Esophagus muscularis mucosa (tissue), 4 donors: ENCODE measurements around the gene ABR. TPM values are rescaled to one million over a fixed set of nuclear protein-coding genes. Genes with fewer than 3 reads are reported as not detected.
"Not testable (repeated sequence)": the region's sequence is repeated elsewhere in the genome, so short reads cannot be mapped to it uniquely, and the experiment has no call there.

Source experiments
- DNase-seq: peaks from one replicate; pipeline ENCODE4 v3.0.0-alpha.2; 2017; ENCODE audit errors: extremely low spot score
- H3K27ac ChIP-seq, 4 donors: fragments of 200-600 bp; sonication (generic); replicated peaks in 1 of 4; 1 replicate in 3 of 4; 2 replicates in 1 of 4; pipeline ENCODE4 v1.5.1; 2016 to 2019; ENCODE audit warnings: mild to moderate bottlenecking in 1 of 4
- H3K27me3 ChIP-seq, 4 donors: fragments of 200-600 bp; sonication (generic); one replicate each; pipeline versions ENCODE4 v1.5.1 to v1.6.0; 2016 to 2019
- H3K36me3 ChIP-seq, 4 donors: fragments of 200-600 bp; sonication (generic); one replicate each; pipeline ENCODE4 v1.5.1; 2016 to 2019
- H3K4me1 ChIP-seq, 4 donors: fragments of 200-600 bp; sonication (generic); one replicate each; pipeline ENCODE4 v1.5.1; 2016 to 2019
- H3K4me3 ChIP-seq, 4 donors: fragments of 200-600 bp; sonication (generic); 1 replicate in 2 of 4; 2 replicates in 2 of 4; pipeline ENCODE4 v1.5.1; 2016 to 2019; ENCODE audit warnings: mild to moderate bottlenecking in 4 of 4, moderate library complexity in 1 of 4
- H3K9me3 ChIP-seq, 4 donors: fragments of 200-600 bp; sonication (generic); 1 replicate in 3 of 4; 2 replicates in 1 of 4; pipeline ENCODE4 v1.5.1; 2016 to 2019
- CTCF ChIP-seq, 3 experiments: fragments of 200-600 bp in 2 of 3; fragments of 450-650 bp in 1 of 3; sonication (generic) in 2 of 3; IDR thresholded peaks; one replicate each; pipeline ENCODE4 v1.5.1; 2017 to 2019; ENCODE audit warnings: antibody characterized with exemption in 3 of 3, mild to moderate bottlenecking in 2 of 3, moderate library complexity in 1 of 3
- EP300 ChIP-seq: sonication (generic); formaldehyde crosslinking; IDR thresholded peaks from one replicate; pipeline ENCODE4 v1.6.1; 2017; ENCODE audit warnings: antibody characterized with exemption
- POLR2A ChIP-seq: fragments of 450-650 bp; IDR thresholded peaks from one replicate; pipeline ENCODE4 v1.6.1; 2017; ENCODE audit warnings: antibody characterized with exemption, moderate library complexity, mild to moderate bottlenecking, low read depth
- POLR2AphosphoS5 ChIP-seq, 2 donors: sonication (generic); formaldehyde crosslinking; IDR thresholded peaks; one replicate each; pipeline ENCODE4 v1.6.1; 2017; ENCODE audit warnings: antibody characterized with exemption in 2 of 2
- WGBS: methylation state at CpG from one replicate; pipeline ENCODE4 v1.1.5; 2018; 5-methylcytosine and 5-hydroxymethylcytosine counted together
- intact Hi-C: fragments of 100-400 bp; cut with DNase I; formaldehyde crosslinking; loops from one replicate; pipeline ENCODE4 v1.15.1; 2023
- total RNA-seq, 4 donors: library from RNA; depleted of rRNA; stranded (reverse); fragments of >200 nt; gene quantifications; one replicate each; pipeline versions ENCODE4 v1.1.0 to v1.2.1, GENCODE V29; 2016

ABR gene
- total RNA-seq, 4 donors from 2014 or later, result 98.4 to 142 (median 114) TPM

DNA sequence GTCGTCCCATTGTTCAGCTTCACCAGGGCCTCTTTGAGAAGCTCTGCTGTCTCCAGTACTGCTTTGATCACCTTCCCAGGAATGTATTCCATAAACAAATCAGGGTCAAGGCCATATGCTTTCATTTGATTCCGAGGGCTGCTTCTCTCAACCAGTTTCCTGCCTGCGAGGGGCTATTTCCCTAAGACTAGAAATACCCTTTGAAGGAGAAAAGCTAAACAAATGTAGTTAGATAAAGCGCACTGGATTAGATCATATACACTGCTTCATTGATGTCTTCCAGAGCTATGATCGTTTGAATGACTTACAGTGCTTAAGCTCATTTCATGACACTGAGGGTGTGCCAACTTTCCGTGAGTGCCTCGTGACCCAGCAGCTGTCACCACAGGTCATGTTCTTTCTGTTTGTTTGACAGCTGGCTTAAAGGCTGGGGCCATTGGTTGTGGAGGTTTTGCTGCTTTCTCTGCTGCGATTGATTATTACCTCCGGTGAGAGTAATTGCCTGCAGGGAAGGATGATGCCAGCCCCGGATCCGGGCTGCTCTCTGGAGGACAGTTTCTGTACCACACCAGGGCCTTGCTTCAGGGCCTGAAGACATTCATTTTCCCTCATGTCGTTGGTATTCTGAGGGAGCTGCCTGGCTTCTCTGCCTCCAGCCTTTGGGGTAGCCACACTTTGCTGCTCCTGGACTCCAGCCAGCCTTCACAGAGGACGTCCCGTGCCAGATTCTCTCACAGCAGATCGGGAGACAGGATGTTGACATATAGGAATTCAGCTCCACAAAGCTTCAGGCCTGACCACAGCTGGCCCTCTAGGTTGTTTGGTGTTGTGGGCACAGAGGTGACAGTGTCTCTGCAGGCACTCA is 179.0 kb downstream of the ABR start:
- intact Hi-C loops, result loop anchor here (2.0 kb wide), 1 partner anchor 48 kb away; no protein-coding TSS in a partner anchor
- Histone ChIP-seq H3K4me3 (no peak overlapping the region), H3K27me3 (no peaks in the 10 kb centered on the region), H3K9me3 (no peaks in the 10 kb centered on the region), H3K27ac (peak overlapping the region; percentile 81 to 92 (median 88)), H3K36me3 (peaks cover 0 to 63% (median 27%) of the 10 kb centered on the region in 4 donors), H3K4me1 (peaks cover 79 to 92% (median 91%) of the 10 kb centered on the region in 4 donors)
- no peak for DNase-seq
- TF ChIP-seq CTCF (IDR thresholded peaks at IDR 0.05) (peak in 1 of 3 experiments; percentile 7), POLR2AphosphoS5 (IDR thresholded peaks at IDR 0.05) (peak; percentile 3 to 66), POLR2A (no peak)
- WGBS, result 22% methylated on average over 15 of the region's 15 CpGs

DNA sequence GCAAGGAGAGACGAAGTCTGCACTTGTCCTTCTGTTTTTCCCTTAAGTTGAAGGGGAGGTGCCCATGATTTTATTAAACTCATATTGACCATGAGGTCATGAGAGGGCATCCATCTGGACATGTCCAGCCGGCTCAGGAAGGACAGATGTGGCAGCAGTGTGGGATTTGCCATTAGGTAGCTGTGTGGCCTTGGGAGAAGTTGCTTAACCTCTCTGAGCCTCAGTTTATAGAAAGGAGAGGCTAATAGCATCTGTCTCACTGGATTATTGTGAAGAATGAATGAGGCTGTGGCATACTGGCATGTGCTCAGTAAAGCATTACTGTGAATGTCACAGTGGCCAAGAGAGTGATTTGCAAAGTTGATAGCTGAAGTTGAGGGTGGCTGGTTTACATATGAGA is 181.7 kb downstream of the ABR start:
- DNase-seq, result no peak
- WGBS, result 16% methylated on average over 2 of the region's 2 CpGs
- Histone ChIP-seq H3K4me1 (peaks cover 51 to 66% (median 63%) of the 10 kb centered on the region in 4 donors), H3K27ac (peak overlapping the region; percentile 60 to 89 (median 87)), H3K9me3 (no peaks in the 10 kb centered on the region), H3K27me3 (no peaks in the 10 kb centered on the region), H3K36me3 (peaks cover 0 to 39% (median 19%) of the 10 kb centered on the region in 4 donors), H3K4me3 (peak overlapping the region; percentile 59 to 95 (median 88))
- no peak for TF ChIP-seq POLR2AphosphoS5 (IDR thresholded peaks at IDR 0.05)
- TF ChIP-seq EP300, result no peak
- no peak for TF ChIP-seq CTCF (IDR thresholded peaks at IDR 0.05)
- no peak for TF ChIP-seq POLR2A
- intact Hi-C loops, result no loop called here

- Histone ChIP-seq H3K4me1 (peaks cover 38 to 53% (median 50%) of the 10 kb centered on the region in 4 donors), H3K9me3 (no peaks in the 10 kb centered on the region), H3K4me3 (peak within 1 kb of the TSS; percentile 59 to 95 (median 88)), H3K36me3 (peaks cover 0 to 25% (median 19%) of the 10 kb centered on the region in 4 donors), H3K27ac (peak within 1 kb of the TSS; percentile 87 to 89 (median 88)), H3K27me3 (no peaks in the 10 kb centered on the region)
- peak; percentile 98 for DNase-seq
- under 1% methylated on average over 27 of the region's 71 CpGs for WGBS
- TF ChIP-seq EP300, result no peak
- peak; percentile 77 for TF ChIP-seq POLR2A
- TF ChIP-seq CTCF (IDR thresholded peaks at IDR 0.05), result peak; percentile 93 to 99 (median 97)
- peak; percentile 82 to 97 for TF ChIP-seq POLR2AphosphoS5 (IDR thresholded peaks at IDR 0.05)
- intact Hi-C loops, result no loop called here
These were observed 183.0 kb downstream of the ABR start, which contains the start of gene TIMM22 for GRCh38 chr17:996554-997344. Gene TIMM22, plus strand, starts transcription at chr17:997129. Its CDS starts 14 bp downstream, at chr17:997143.

- intact Hi-C loops, H3K27me3 ChIP-seq, H3K27ac ChIP-seq, DNase-seq, H3K4me3 ChIP-seq, H3K9me3 ChIP-seq: not testable (repeated sequence)
- 82% methylated on average over 8 of the region's 8 CpGs for WGBS
- H3K4me1 ChIP-seq, result peaks cover 24 to 38% (median 35%) of the 10 kb centered on the region in 4 donors
- H3K36me3 ChIP-seq, result peaks cover 0 to 11% (median 7%) of the 10 kb centered on the region in 4 donors
These were observed 184.5 kb downstream of the ABR start for GRCh38 chr17:995324-995723.

GRCh38 chr17:992933-993332 is 186.8 kb downstream of the ABR start:
- H3K27ac ChIP-seq, result no peak overlapping the region
- peaks cover 2 to 14% (median 12%) of the 10 kb centered on the region in 4 donors for H3K4me1 ChIP-seq
- intact Hi-C loops, result no loop called here
- 55% methylated on average over 12 of the region's 13 CpGs for WGBS
- no peak for TF ChIP-seq POLR2AphosphoS5 (IDR thresholded peaks at IDR 0.05)
- TF ChIP-seq EP300, result no peak
- TF ChIP-seq POLR2A, result no peak
- no peak for TF ChIP-seq CTCF (IDR thresholded peaks at IDR 0.05)
- H3K36me3 ChIP-seq, result no peaks in the 10 kb centered on the region
- no peak for DNase-seq
- H3K27me3 ChIP-seq, result no peaks in the 10 kb centered on the region
- no peaks in the 10 kb centered on the region for H3K9me3 ChIP-seq
- no peak overlapping the region for H3K4me3 ChIP-seq
